ENCODE results near the gene ITIH2. TPM values are rescaled to one million over a fixed set of nuclear protein-coding genes. Genes with fewer than 3 reads are reported as not detected.
"Not testable (repeated sequence)": the region's sequence is repeated elsewhere in the genome, so short reads cannot be mapped to it uniquely, and the experiment has no call there.

Gene ITIH2
- total RNA-seq, 1 donor: 0.09 TPM

- TF ChIP-seq CTCF (IDR thresholded peaks at IDR 0.05; ENCODE audit: insufficient read depth, low read length): no peak
- no peak overlapping the region for H3K4me3 ChIP-seq (ENCODE audit: low read depth, low read length)
- no peak for DNase-seq (ENCODE audit: low read depth)
Observed at GRCh38 chr10:7686351-7687171, 16.6 kb upstream of the ITIH2 start.

DNA sequence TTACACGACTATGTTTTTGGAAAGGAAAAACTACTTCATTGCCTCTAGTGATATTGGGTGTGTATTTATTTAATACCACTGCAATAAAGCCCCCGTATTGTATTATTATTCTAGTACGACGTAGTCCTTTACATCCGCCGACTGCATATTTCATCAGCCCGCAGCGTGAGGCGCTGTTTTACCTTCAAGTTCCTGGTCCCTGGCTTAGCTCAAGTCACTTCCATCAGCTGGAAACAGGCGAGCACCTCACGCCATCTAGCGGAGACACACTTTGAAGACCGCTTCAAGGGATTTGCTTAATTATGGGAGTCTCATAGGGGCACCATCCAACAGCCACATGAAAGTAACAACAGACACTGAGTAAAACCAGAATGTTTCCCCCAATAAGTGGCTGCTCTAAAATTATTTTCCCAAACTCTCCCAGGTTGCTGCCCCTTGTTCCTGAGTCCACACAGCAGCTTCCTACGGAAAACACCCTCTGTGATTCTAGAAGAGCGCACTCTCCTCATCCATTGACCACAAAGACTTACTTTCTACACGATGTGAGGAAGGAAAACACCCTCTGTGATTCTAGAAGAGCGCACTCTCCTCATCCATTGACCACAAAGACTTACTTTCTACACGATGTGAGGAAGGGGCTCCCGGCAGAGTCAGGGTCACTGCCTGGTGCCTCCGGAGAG, 15.7 kb upstream of the ITIH2 start:
- peak; percentile 70 for TF ChIP-seq CTCF (IDR thresholded peaks at IDR 0.05; ENCODE audit: insufficient read depth, low read length)
- H3K4me3 ChIP-seq (ENCODE audit: low read depth, low read length): no peak overlapping the region
- DNase-seq (ENCODE audit: low read depth): peak; percentile 90

GRCh38 chr10:7689591-7689990, 13.5 kb upstream of the ITIH2 start:
- H3K4me3 ChIP-seq (ENCODE audit: low read depth, low read length): no peak overlapping the region
- no peak for DNase-seq (ENCODE audit: low read depth)
- no peak for TF ChIP-seq CTCF (IDR thresholded peaks at IDR 0.05; ENCODE audit: insufficient read depth, low read length)

- DNase-seq (ENCODE audit: low read depth); H3K4me3 ChIP-seq (ENCODE audit: low read depth, low read length): not testable (repeated sequence)
Observed at GRCh38 chr10:7690885-7691597, 12.1 kb upstream of the ITIH2 start.

DNA sequence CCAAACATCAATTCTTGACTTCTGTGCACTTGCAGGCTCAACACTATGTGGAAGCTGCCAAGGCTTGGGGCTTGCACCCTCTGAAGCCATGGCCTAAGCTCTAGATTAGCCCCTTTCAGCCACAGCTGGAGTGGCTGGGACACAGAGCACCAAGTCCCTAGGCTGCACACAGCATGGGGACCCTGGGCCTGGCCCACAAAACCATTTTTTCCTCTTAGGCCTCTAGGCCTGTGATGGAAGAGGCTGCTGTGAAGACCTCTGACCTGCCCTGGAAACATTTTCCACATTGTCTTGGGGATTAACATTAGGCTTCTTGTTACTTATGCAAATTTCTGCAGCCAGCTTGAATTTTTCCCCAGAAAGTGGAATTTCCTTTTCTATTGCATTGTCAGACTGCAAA, 10.7 kb upstream of the ITIH2 start:
- not testable (repeated sequence) for H3K4me3 ChIP-seq (ENCODE audit: low read depth, low read length)

GRCh38 chr10:7693194-7693593, 9.9 kb upstream of the ITIH2 start:
- H3K4me3 ChIP-seq (ENCODE audit: low read depth, low read length); DNase-seq (ENCODE audit: low read depth): not testable (repeated sequence)

More for the DNA sequence above, 10.7 kb upstream of the ITIH2 start:
- not testable (repeated sequence) for DNase-seq (ENCODE audit: low read depth)

GRCh38 chr10:7696545-7696944, 6.6 kb upstream of the ITIH2 start:
- no peak for TF ChIP-seq CTCF (IDR thresholded peaks at IDR 0.05; ENCODE audit: insufficient read depth, low read length)
- H3K4me3 ChIP-seq (ENCODE audit: low read depth, low read length): no peak overlapping the region
- DNase-seq (ENCODE audit: low read depth): peak; percentile 56

DNA sequence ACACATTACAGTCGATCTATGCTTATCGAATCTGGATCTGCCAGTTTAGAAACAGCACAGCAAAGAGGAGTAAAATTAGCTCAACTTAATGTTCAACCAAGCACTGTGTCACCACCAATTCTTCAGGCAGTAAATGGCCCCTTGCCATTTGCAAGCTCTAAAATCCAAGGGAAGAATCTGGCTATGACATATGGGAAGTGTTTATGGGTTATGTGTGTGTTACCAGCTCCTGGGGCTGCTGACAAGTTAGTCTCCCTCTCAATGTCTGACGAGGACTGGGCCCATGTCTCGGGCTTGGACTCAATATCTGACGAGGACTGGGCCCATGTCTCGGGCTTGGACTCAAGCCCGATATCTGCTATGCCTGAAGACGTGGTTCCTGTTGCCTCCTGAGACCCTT, 5.7 kb upstream of the ITIH2 start:
- peak; percentile 13 for DNase-seq (ENCODE audit: low read depth)
- TF ChIP-seq CTCF (IDR thresholded peaks at IDR 0.05; ENCODE audit: insufficient read depth, low read length): no peak
- H3K4me3 ChIP-seq (ENCODE audit: low read depth, low read length): no peak overlapping the region
